Panc1 (cell line): Measurements from ENCODE around the gene FUT8. TPM values are rescaled to one million over a fixed set of nuclear protein-coding genes. Genes with fewer than 3 reads are reported as not detected.

Experiments
- ATAC-seq: fragments of 200-7000 bp; cut with Tn5 transposase; 2 replicates; pipeline ENCODE4 v1.9.1; 2020; ENCODE audit warnings: mild to moderate bottlenecking, moderate library complexity
- BruUV-seq: library from RNA; stranded (reverse); fragments of 400-500 nt; replicated peaks from 2 replicates; lab custom pipeline; 2021; lab: Mats Ljungman, UMichigan
- CTCF ChIA-PET: fragments of 300-600 bp; sonication (Branson Sonifier 250); formaldehyde crosslinking; loops from one replicate; lab custom pipeline; 2022; ENCODE audit warnings: antibody characterized with exemption; lab: Charles Lee
- POLR2A ChIA-PET: fragments of 300-600 bp; sonication (Branson Sonifier 250); formaldehyde crosslinking; loops from one replicate; lab custom pipeline; 2022; ENCODE audit warnings: antibody characterized with exemption; lab: Charles Lee
- DNase-seq: peaks from one replicate; pipeline ENCODE4 v3.0.0-alpha.2; 2010; ENCODE audit warnings: low read depth, low spot score
- H3K27ac ChIP-seq: 2 replicates; pipeline ENCODE4 v1.5.1; 2011; ENCODE audit warnings: mild to moderate bottlenecking, low read length, inconsistent platforms
- H3K27me3 ChIP-seq: fragments of 200-500 bp; sonication (Bioruptor generic); 2 replicates; pipeline ENCODE4 v1.6.0; 2014; ENCODE audit warnings: low read length, inconsistent platforms; ENCODE audit not compliant: control insufficient read depth, insufficient read depth
- H3K36me3 ChIP-seq: fragments of 200-500 bp; sonication (Bioruptor generic); 2 replicates; pipeline ENCODE4 v1.5.1; 2014; ENCODE audit warnings: inconsistent platforms, mild to moderate bottlenecking, low read length, moderate library complexity; ENCODE audit not compliant: control insufficient read depth, insufficient read depth
- H3K4me1 ChIP-seq: 2 replicates; pipeline ENCODE4 v1.5.1; 2011; ENCODE audit warnings: inconsistent platforms, mild to moderate bottlenecking, low read length, moderate library complexity; ENCODE audit not compliant: control insufficient read depth, insufficient read depth
- H3K4me3 ChIP-seq, 2 experiments: 2 replicates each; pipeline ENCODE4 v1.5.1; 2011 to 2012; ENCODE audit warnings: low read depth in 2 of 2, low read length in 2 of 2, mild to moderate bottlenecking in 2 of 2, inconsistent platforms in 1 of 2, moderate library complexity in 1 of 2
- H3K9me3 ChIP-seq: fragments of 200-500 bp; sonication (Bioruptor generic); 2 replicates; pipeline ENCODE4 v1.5.1; 2014; ENCODE audit warnings: low read depth, mild to moderate bottlenecking, inconsistent platforms, low read length, moderate library complexity; ENCODE audit not compliant: control insufficient read depth, insufficient read depth
- POLR2AphosphoS5 ChIP-seq: IDR thresholded peaks from 2 replicates; pipeline ENCODE4 v1.6.1; 2012; ENCODE audit warnings: mild to moderate bottlenecking, low read depth, low read length, moderate library complexity
- SIN3A ChIP-seq: IDR thresholded peaks from 2 replicates; pipeline ENCODE4 v1.6.1; 2012; ENCODE audit warnings: low read depth, mild to moderate bottlenecking, low read length, moderate library complexity, borderline replicate concordance; ENCODE audit not compliant: insufficient read depth
- TCF7L2 ChIP-seq: IDR thresholded peaks from 2 replicates; pipeline ENCODE4 v1.6.1; 2011; ENCODE audit warnings: mild to moderate bottlenecking, low read depth, low read length, inconsistent platforms
- in situ Hi-C: cut with HindIII; loops from 2 replicates; pipeline ENCODE4 v1.10.0; 2016; ENCODE audit warnings: low sequenced_read_pairs, low pct_unique_long_range_greater_than_20kb
- intact Hi-C: fragments of 100-400 bp; cut with micrococcal nuclease; formaldehyde crosslinking; loops from one replicate; pipeline ENCODE4 v1.10.0; 2022; ENCODE audit not compliant: unreplicated experiment
- total RNA-seq: library from RNA; stranded (reverse); gene quantifications from one replicate; pipeline ENCODE4 v1.2.1, GENCODE V29; 2021; ENCODE audit not compliant: unreplicated experiment
- TF ChIP-seq, protein P1 (sequence below): fragments of 450-650 bp; IDR thresholded peaks from 2 replicates; pipeline ENCODE4 v1.5.1; 2017; ENCODE audit warnings: mild to moderate bottlenecking
- TF ChIP-seq, protein P2 (sequence below), 2 experiments: IDR thresholded peaks; 2 replicates each; pipeline ENCODE4 v1.6.1; 2011 to 2012; ENCODE audit warnings: low read depth in 2 of 2, control low read depth in 1 of 2, low read length in 1 of 2, mild to moderate bottlenecking in 1 of 2, moderate library complexity in 1 of 2; ENCODE audit not compliant: insufficient read depth in 1 of 2

The FUT8 gene
- total RNA-seq, 1 experiment from 2014 or later, result 31.4 TPM

DNA sequence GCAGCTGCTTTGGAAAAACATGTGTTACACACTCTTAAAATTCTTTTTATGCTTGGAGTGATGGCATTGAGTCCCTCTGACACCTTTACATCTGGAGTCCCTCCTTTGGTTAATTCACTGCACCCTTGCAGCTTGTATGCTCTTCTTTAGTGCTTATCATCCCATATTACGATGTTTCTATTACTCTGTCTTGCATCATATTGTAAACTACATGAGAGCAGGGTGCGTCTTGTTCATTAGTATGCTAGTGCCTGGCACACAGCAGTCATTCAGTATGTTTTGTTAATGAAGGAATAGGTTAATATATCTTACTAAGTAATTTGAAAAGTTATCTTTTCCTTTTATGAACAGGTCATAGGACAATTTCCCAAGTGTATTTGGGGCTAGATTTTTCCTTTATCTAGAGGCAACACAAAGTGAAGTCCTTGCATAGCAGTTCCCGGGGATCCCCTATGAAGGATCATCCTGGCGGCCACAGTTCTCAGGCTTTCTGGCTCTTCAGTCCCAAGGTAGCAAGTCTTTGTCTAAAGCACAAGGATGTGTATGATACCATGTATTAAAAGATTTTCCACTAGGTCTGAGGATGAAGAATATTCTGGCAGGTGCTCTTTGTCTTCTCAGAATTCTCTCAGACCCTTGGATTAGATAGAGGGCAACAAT, 363.8 kb downstream of the FUT8 start:
- TF ChIP-seq, protein P1, sequence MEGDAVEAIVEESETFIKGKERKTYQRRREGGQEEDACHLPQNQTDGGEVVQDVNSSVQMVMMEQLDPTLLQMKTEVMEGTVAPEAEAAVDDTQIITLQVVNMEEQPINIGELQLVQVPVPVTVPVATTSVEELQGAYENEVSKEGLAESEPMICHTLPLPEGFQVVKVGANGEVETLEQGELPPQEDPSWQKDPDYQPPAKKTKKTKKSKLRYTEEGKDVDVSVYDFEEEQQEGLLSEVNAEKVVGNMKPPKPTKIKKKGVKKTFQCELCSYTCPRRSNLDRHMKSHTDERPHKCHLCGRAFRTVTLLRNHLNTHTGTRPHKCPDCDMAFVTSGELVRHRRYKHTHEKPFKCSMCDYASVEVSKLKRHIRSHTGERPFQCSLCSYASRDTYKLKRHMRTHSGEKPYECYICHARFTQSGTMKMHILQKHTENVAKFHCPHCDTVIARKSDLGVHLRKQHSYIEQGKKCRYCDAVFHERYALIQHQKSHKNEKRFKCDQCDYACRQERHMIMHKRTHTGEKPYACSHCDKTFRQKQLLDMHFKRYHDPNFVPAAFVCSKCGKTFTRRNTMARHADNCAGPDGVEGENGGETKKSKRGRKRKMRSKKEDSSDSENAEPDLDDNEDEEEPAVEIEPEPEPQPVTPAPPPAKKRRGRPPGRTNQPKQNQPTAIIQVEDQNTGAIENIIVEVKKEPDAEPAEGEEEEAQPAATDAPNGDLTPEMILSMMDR, result no peak
- TF ChIP-seq, protein P2, sequence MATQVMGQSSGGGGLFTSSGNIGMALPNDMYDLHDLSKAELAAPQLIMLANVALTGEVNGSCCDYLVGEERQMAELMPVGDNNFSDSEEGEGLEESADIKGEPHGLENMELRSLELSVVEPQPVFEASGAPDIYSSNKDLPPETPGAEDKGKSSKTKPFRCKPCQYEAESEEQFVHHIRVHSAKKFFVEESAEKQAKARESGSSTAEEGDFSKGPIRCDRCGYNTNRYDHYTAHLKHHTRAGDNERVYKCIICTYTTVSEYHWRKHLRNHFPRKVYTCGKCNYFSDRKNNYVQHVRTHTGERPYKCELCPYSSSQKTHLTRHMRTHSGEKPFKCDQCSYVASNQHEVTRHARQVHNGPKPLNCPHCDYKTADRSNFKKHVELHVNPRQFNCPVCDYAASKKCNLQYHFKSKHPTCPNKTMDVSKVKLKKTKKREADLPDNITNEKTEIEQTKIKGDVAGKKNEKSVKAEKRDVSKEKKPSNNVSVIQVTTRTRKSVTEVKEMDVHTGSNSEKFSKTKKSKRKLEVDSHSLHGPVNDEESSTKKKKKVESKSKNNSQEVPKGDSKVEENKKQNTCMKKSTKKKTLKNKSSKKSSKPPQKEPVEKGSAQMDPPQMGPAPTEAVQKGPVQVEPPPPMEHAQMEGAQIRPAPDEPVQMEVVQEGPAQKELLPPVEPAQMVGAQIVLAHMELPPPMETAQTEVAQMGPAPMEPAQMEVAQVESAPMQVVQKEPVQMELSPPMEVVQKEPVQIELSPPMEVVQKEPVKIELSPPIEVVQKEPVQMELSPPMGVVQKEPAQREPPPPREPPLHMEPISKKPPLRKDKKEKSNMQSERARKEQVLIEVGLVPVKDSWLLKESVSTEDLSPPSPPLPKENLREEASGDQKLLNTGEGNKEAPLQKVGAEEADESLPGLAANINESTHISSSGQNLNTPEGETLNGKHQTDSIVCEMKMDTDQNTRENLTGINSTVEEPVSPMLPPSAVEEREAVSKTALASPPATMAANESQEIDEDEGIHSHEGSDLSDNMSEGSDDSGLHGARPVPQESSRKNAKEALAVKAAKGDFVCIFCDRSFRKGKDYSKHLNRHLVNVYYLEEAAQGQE (IDR thresholded peaks at IDR 0.05; ENCODE audit: insufficient read depth in 1 of 2, low read depth in 2 of 2, low read length in 1 of 2), result no peak
- TF ChIP-seq POLR2AphosphoS5 (no peak), SIN3A (no peak), TCF7L2 (no peak)
- no peaks in the 10 kb centered on the region; the same call in 1 of the 2 replicates for H3K4me1 ChIP-seq
- H3K36me3 ChIP-seq, result no peaks in the 10 kb centered on the region
- POLR2A ChIA-PET, result no interaction called here
- no TSS peak for BruUV-seq
- H3K27ac ChIP-seq, result no peak overlapping the region
- intact Hi-C loops (no loop called here), in situ Hi-C loops (no loop called here)
- no peaks in the 10 kb centered on the region for H3K9me3 ChIP-seq
- CTCF ChIA-PET, result no interaction called here
- no peak overlapping the region for H3K4me3 ChIP-seq
- DNase-seq (no peak), ATAC-seq (no peak)
- H3K27me3 ChIP-seq, result no peaks in the 10 kb centered on the region

DNA sequence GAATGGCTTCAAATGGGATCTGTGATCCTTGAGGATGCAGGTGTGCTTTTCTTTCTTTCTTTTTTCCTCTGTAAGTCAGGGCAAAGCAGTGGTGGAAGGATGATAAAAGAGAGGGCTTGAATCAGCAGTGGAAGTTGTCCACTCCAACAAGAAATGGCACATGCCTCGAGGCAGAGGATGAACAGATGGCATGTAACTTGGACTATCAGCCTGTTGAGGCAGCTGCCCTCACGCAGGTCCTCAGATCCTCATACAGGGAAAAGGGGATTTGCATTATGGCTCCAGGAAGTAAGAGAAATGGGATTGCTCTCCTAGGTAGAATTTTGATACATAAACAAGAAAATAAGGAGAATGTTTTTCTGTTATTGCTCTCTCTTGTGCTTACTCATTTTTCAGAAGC, 368.0 kb downstream of the FUT8 start:
- in situ Hi-C loops (no loop called here), intact Hi-C loops (no loop called here)
- no peaks in the 10 kb centered on the region; the same call in 1 of the 2 replicates for H3K27me3 ChIP-seq
- DNase-seq, result no peak
- no peak for ATAC-seq
- no peak overlapping the region for H3K27ac ChIP-seq
- no peaks in the 10 kb centered on the region for H3K9me3 ChIP-seq
- ChIA-PET CTCF (no interaction called here), POLR2A (no interaction called here)
- BruUV-seq, result no TSS peak
- no peaks in the 10 kb centered on the region; the same call in 1 of the 2 replicates for H3K4me1 ChIP-seq
- TF ChIP-seq, protein P2 (IDR thresholded peaks at IDR 0.05; ENCODE audit: insufficient read depth in 1 of 2, low read depth in 2 of 2, low read length in 1 of 2), result no peak
- TF ChIP-seq SIN3A (no peak), TCF7L2 (no peak), POLR2AphosphoS5 (no peak)
- TF ChIP-seq, protein P1, result no peak
- H3K4me3 ChIP-seq, result no peak overlapping the region
- H3K36me3 ChIP-seq, result no peaks in the 10 kb centered on the region
